Measurements from ENCODE around the gene FGF8. TPM values are rescaled to one million over a fixed set of nuclear protein-coding genes. Genes with fewer than 3 reads are reported as not detected.
A peak's percentile ranks its signal among the peaks of the same experiment; 100 is the strongest.

FGF8 gene, protein sequence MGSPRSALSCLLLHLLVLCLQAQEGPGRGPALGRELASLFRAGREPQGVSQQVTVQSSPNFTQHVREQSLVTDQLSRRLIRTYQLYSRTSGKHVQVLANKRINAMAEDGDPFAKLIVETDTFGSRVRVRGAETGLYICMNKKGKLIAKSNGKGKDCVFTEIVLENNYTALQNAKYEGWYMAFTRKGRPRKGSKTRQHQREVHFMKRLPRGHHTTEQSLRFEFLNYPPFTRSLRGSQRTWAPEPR
- polyA plus RNA-seq = under 1 TPM in 1 of 4 donors, not detected in 3; 0.12 TPM
- long read RNA-seq, donor 1 = 0 reads
- long read RNA-seq, donor 2 = 0 reads
- long read RNA-seq, donor 3 = 0 reads
- long read RNA-seq, donor 4 = 0 reads
- long read RNA-seq, donor 5 = 0 reads
- long read RNA-seq, donor 6 = 0 reads
- long read RNA-seq, donor 7 = 0 reads
- long read RNA-seq, donor 8 = 0 reads
- long read RNA-seq, donor 9 = 0 reads
- long read RNA-seq, donor 10 = 0 reads

DNA sequence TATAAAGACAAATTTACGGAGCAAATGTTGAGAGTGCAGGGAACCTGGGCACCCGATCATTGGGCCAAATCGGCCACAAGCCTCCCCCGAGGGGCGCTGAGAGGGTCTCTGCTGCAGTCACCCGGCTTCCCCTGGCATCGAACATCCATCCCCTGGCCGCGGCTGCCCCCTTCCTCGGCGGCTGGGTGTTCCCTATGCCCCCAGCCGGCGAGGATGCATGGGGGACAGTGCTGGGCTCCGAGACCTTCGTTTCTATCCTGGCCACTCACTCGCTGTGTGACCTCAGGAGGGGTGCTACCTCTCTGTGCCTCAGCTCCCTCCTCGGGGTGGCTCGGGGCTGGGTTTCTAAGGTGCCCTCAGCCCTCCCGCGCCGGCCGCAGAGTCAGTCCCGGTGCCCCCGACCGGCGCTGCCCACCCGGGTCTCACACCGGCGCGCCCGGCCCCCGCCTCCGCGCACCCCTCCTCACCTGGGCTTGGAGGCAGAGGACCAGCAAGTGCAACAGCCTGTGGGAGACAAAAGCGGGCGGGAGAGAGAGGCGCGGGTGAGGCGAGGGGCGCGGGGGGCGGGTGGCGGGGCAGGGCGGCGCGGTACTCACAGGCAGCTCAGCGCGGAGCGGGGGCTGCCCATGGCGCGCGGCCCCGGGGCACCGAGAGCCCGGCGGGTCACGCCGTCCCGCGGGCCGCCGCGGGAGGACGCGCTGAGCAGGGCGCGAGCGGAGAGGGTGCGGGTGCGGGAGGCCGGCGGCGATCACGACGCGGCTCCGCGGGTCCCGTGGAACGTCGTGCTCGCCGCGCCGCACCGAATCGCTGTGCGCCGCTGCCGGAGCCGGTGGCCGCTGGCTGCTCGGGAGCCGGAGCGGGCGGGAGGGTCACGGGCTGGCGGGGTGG is at the start of gene FGF8:
TSS of gene FGF8 (minus strand) at position 842 of the 888 bp plus-strand sequence. CDS start at position 628, 214 bp downstream.
- peak in 1 of 2 donors; percentile 38 for DNase-seq
- H3K4me1 ChIP-seq (ENCODE audit: control insufficient read depth in 3 of 3, insufficient read depth in 2 of 3, low read depth in 1 of 3, low read length in 2 of 3) = peaks cover 2 to 25% (median 4%) of the 10 kb centered on the region in 3 donors
- H3K4me3 ChIP-seq (ENCODE audit: low read depth in 1 of 3, low read length in 3 of 3) = peak within 1 kb of the TSS in 1 of 3 donors; percentile 29
- no peak within 1 kb of the TSS for H3K27ac ChIP-seq (ENCODE audit: low read depth in 1 of 3, low read length in 2 of 3)
- peaks cover 10 to 93% (median 59%) of the 10 kb centered on the region in 3 donors for H3K27me3 ChIP-seq (ENCODE audit: control insufficient read depth in 3 of 3, insufficient read depth in 3 of 3, low read length in 3 of 3)
- H3K9me3 ChIP-seq (ENCODE audit: control insufficient read depth in 2 of 2, insufficient read depth in 1 of 2, low read depth in 1 of 2, low read length in 1 of 2) = no peaks in the 10 kb centered on the region
- no peaks in the 10 kb centered on the region for H3K36me3 ChIP-seq (ENCODE audit: control insufficient read depth in 3 of 3, insufficient read depth in 2 of 3, low read depth in 1 of 3, low read length in 3 of 3)
- FAIRE-seq = no peak
- 2 to 7% (median 5%) methylated on average over 23 to 98 of the region's 98 CpGs for WGBS, 3 donors

GRCh38 chr10:101824736-101825135 is 48.8 kb upstream of the FGF8 start:
- H3K4me1 ChIP-seq (ENCODE audit: control insufficient read depth in 3 of 3, insufficient read depth in 2 of 3, low read depth in 1 of 3, low read length in 2 of 3) = peaks cover 0 to 6% (median 0%) of the 10 kb centered on the region in 3 donors
- no peak for FAIRE-seq
- H3K27me3 ChIP-seq (ENCODE audit: control insufficient read depth in 3 of 3, insufficient read depth in 3 of 3, low read length in 3 of 3) = no peaks in the 10 kb centered on the region
- WGBS, 3 donors = 63 to 95% (median 84%) methylated on average over 2 of the region's 2 CpGs
- H3K36me3 ChIP-seq (ENCODE audit: control insufficient read depth in 3 of 3, insufficient read depth in 2 of 3, low read depth in 1 of 3, low read length in 3 of 3) = peaks cover 0 to 51% (median 4%) of the 10 kb centered on the region in 3 donors
- H3K9me3 ChIP-seq (ENCODE audit: control insufficient read depth in 2 of 2, insufficient read depth in 1 of 2, low read depth in 1 of 2, low read length in 1 of 2) = no peaks in the 10 kb centered on the region
- no peak overlapping the region for H3K27ac ChIP-seq (ENCODE audit: low read depth in 1 of 3, low read length in 2 of 3)
- H3K4me3 ChIP-seq (ENCODE audit: low read depth in 1 of 3, low read length in 3 of 3) = no peak overlapping the region
- no peak for DNase-seq

GRCh38 chr10:101818872-101819633 is 43.1 kb upstream of the FGF8 start:
- WGBS, 3 donors = 6 to 18% (median 13%) methylated on average over 14 of the region's 14 CpGs
- peaks cover 0 to 9% (median 0%) of the 10 kb centered on the region in 3 donors for H3K36me3 ChIP-seq (ENCODE audit: control insufficient read depth in 3 of 3, insufficient read depth in 2 of 3, low read depth in 1 of 3, low read length in 3 of 3)
- H3K9me3 ChIP-seq (ENCODE audit: control insufficient read depth in 2 of 2, insufficient read depth in 1 of 2, low read depth in 1 of 2, low read length in 1 of 2) = no peaks in the 10 kb centered on the region
- H3K27me3 ChIP-seq (ENCODE audit: control insufficient read depth in 3 of 3, insufficient read depth in 3 of 3, low read length in 3 of 3) = no peaks in the 10 kb centered on the region
- FAIRE-seq (no peak), DNase-seq (peak in 1 of 2 donors; percentile 76)
- H3K4me1 ChIP-seq (ENCODE audit: control insufficient read depth in 3 of 3, insufficient read depth in 2 of 3, low read depth in 1 of 3, low read length in 2 of 3) = peaks cover 3 to 19% (median 4%) of the 10 kb centered on the region in 3 donors
- H3K4me3 ChIP-seq (ENCODE audit: low read depth in 1 of 3, low read length in 3 of 3) = peak overlapping the region; percentile 20 to 69 (median 41)
- H3K27ac ChIP-seq (ENCODE audit: low read depth in 1 of 3, low read length in 2 of 3) = peak overlapping the region; percentile 85 to 98 (median 91)

DNA sequence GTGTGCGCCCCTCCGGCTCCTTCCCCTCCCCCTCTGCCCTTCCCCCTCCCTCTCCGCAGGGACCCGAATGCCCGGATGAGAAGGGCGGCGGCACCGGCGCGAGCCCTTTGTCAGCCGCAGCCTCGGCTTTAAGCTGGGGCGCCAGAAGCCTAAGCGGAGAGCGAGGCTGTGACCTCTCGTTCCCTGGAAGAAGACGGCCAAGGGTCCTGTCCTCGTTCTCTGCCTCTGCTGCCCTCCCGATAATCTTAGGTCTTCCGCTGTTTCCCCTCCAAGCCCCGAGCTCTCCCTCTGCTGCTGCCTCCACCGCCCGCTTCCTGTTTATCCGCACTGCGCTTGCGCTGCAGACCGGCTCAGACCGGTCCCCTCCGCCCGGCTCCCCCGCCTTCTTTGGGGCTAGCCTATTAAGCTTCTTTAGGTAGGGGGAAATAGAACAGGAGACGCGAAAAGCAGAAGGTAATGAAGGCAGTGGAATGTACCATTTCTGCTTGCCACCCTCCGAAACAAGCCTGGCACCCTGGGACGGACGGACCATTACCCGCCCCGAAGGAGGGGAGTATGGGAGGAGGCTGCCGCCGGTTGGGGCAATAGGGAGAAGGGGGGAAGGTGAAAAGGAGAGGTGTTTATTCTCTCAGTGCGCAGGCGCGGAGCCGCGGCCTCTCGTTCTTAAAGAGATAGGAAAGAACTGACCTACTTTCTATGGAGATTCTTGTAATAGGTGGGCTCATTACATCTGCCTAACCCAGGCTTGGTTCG is 42.4 kb upstream of the FGF8 start, which contains the start of gene OGA:
TSS of gene OGA (minus strand) at position 326 of the 753 bp plus-strand sequence. CDS start 422 bp downstream, outside the sequence.
- peak; percentile 98 to 100 for DNase-seq
- peaks cover 0 to 8% (median 0%) of the 10 kb centered on the region in 3 donors for H3K36me3 ChIP-seq (ENCODE audit: control insufficient read depth in 3 of 3, insufficient read depth in 2 of 3, low read depth in 1 of 3, low read length in 3 of 3)
- 0% methylated on average over 46 to 47 of the region's 47 CpGs for WGBS, 3 donors
- peak within 1 kb of the TSS; percentile 69 to 99 (median 84) for H3K4me3 ChIP-seq (ENCODE audit: low read depth in 1 of 3, low read length in 3 of 3)
- peaks cover 3 to 20% (median 5%) of the 10 kb centered on the region in 3 donors for H3K4me1 ChIP-seq (ENCODE audit: control insufficient read depth in 3 of 3, insufficient read depth in 2 of 3, low read depth in 1 of 3, low read length in 2 of 3)
- peak within 1 kb of the TSS; percentile 85 to 98 (median 91) for H3K27ac ChIP-seq (ENCODE audit: low read depth in 1 of 3, low read length in 2 of 3)
- no peaks in the 10 kb centered on the region for H3K27me3 ChIP-seq (ENCODE audit: control insufficient read depth in 3 of 3, insufficient read depth in 3 of 3, low read length in 3 of 3)
- no peak for FAIRE-seq
- H3K9me3 ChIP-seq (ENCODE audit: control insufficient read depth in 2 of 2, insufficient read depth in 1 of 2, low read depth in 1 of 2, low read length in 1 of 2) = no peaks in the 10 kb centered on the region

- Histone ChIP-seq H3K27ac (ENCODE audit: low read depth in 1 of 3, low read length in 2 of 3) (peak overlapping the region; percentile 79 to 98 (median 91)), H3K4me1 (ENCODE audit: control insufficient read depth in 3 of 3, insufficient read depth in 2 of 3, low read depth in 1 of 3, low read length in 2 of 3) (peaks cover 3 to 20% (median 5%) of the 10 kb centered on the region in 3 donors), H3K9me3 (ENCODE audit: control insufficient read depth in 2 of 2, insufficient read depth in 1 of 2, low read depth in 1 of 2, low read length in 1 of 2) (no peaks in the 10 kb centered on the region), H3K36me3 (ENCODE audit: control insufficient read depth in 3 of 3, insufficient read depth in 2 of 3, low read depth in 1 of 3, low read length in 3 of 3) (peaks cover 0 to 6% (median 0%) of the 10 kb centered on the region in 3 donors), H3K4me3 (ENCODE audit: low read depth in 1 of 3, low read length in 3 of 3) (peak overlapping the region; percentile 69 to 99 (median 84)), H3K27me3 (ENCODE audit: control insufficient read depth in 3 of 3, insufficient read depth in 3 of 3, low read length in 3 of 3) (no peaks in the 10 kb centered on the region)
- FAIRE-seq = no peak
- WGBS, 3 donors = 0% methylated on average over 29 to 44 of the region's 44 CpGs
- DNase-seq = peak; percentile 85 to 89
These were observed 41.6 kb upstream of the FGF8 start for GRCh38 chr10:101817337-101818118.

- H3K9me3 ChIP-seq (ENCODE audit: control insufficient read depth in 2 of 2, insufficient read depth in 1 of 2, low read depth in 1 of 2, low read length in 1 of 2) = no peaks in the 10 kb centered on the region
- peaks cover 2 to 12% (median 2%) of the 10 kb centered on the region in 3 donors for H3K36me3 ChIP-seq (ENCODE audit: control insufficient read depth in 3 of 3, insufficient read depth in 2 of 3, low read depth in 1 of 3, low read length in 3 of 3)
- FAIRE-seq (no peak), DNase-seq (peak in 1 of 2 donors; percentile 14)
- no peaks in the 10 kb centered on the region for H3K27me3 ChIP-seq (ENCODE audit: control insufficient read depth in 3 of 3, insufficient read depth in 3 of 3, low read length in 3 of 3)
- peaks cover 3 to 20% (median 5%) of the 10 kb centered on the region in 3 donors for H3K4me1 ChIP-seq (ENCODE audit: control insufficient read depth in 3 of 3, insufficient read depth in 2 of 3, low read depth in 1 of 3, low read length in 2 of 3)
- H3K4me3 ChIP-seq (ENCODE audit: low read depth in 1 of 3, low read length in 3 of 3) = peak overlapping the region; percentile 69 to 99 (median 84)
- H3K27ac ChIP-seq (ENCODE audit: low read depth in 1 of 3, low read length in 2 of 3) = peak overlapping the region; percentile 15 to 98 (median 91)
- 0 to 1% (median 1%) methylated on average over 14 of the region's 14 CpGs for WGBS, 3 donors
These were observed 41.0 kb upstream of the FGF8 start for GRCh38 chr10:101816913-101817336.

DNA sequence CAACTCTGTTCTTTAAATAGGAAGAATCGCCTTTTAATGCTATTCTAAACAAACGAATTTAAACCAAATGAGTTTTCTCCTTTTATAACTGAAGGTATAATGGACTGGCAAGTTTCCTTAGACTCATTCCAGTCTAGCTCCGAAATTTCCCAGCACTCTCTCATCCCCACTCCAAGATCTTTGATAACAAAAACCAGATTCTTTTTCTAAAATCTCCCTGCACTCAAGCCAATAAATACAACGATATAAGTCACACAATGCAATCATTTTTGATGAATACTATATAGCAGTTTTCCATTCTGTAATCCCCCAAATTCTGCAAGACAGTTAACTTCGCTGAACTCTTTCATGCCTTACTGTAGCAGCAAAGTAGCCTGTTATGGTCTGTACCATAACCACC is 40.5 kb upstream of the FGF8 start:
- H3K36me3 ChIP-seq (ENCODE audit: control insufficient read depth in 3 of 3, insufficient read depth in 2 of 3, low read depth in 1 of 3, low read length in 3 of 3) = peaks cover 3 to 14% (median 4%) of the 10 kb centered on the region in 3 donors
- H3K9me3 ChIP-seq (ENCODE audit: control insufficient read depth in 2 of 2, insufficient read depth in 1 of 2, low read depth in 1 of 2, low read length in 1 of 2) = no peaks in the 10 kb centered on the region
- no peaks in the 10 kb centered on the region for H3K27me3 ChIP-seq (ENCODE audit: control insufficient read depth in 3 of 3, insufficient read depth in 3 of 3, low read length in 3 of 3)
- peak overlapping the region; percentile 69 to 99 (median 84) for H3K4me3 ChIP-seq (ENCODE audit: low read depth in 1 of 3, low read length in 3 of 3)
- 2% methylated on average over 5 of the region's 5 CpGs for WGBS, 3 donors
- peaks cover 3 to 20% (median 5%) of the 10 kb centered on the region in 3 donors for H3K4me1 ChIP-seq (ENCODE audit: control insufficient read depth in 3 of 3, insufficient read depth in 2 of 3, low read depth in 1 of 3, low read length in 2 of 3)
- FAIRE-seq (no peak), DNase-seq (peak in 1 of 2 donors; percentile 14)
- no peak overlapping the region for H3K27ac ChIP-seq (ENCODE audit: low read depth in 1 of 3, low read length in 2 of 3)
